HCT116 (cell line): ENCODE data around the gene CCDC158. TPM values are rescaled to one million over a fixed set of nuclear protein-coding genes. Genes with fewer than 3 reads are reported as not detected.

Experiments used
- ATAC-seq: fragments of 200-7000 bp; cut with Tn5 transposase; 2 replicates; pipeline ENCODE4 v1.9.1; 2020; ENCODE audit warnings: mild to moderate bottlenecking, moderate library complexity
- BruUV-seq: library from RNA; stranded (reverse); fragments of 400-500 nt; replicated peaks from 2 replicates; lab custom pipeline; 2021; lab: Mats Ljungman, UMichigan
- CTCF ChIA-PET: fragments of 300-600 bp; sonication (Branson Sonifier 250); formaldehyde crosslinking; loops from one replicate; lab custom pipeline; 2021; ENCODE audit warnings: antibody characterized with exemption; lab: Charles Lee
- POLR2A ChIA-PET: fragments of 300-600, 350-600 bp; sonication (Branson Sonifier 250); formaldehyde crosslinking; loops from one replicate; lab custom pipeline; 2021; ENCODE audit warnings: antibody characterized with exemption; lab: Charles Lee
- RAD21 ChIA-PET, 2 experiments: fragments of 300-600 bp; sonication (Branson Sonifier 250); formaldehyde crosslinking; loops; one replicate each; lab custom pipeline; 2023; ENCODE audit warnings: low total read pairs in 2 of 2; ENCODE audit not compliant: uncharacterized antibody in 2 of 2, unreplicated experiment in 2 of 2, low non-redundant PET in 1 of 2; lab: Charles Lee
- DNase-seq: peaks from one replicate; pipeline ENCODE4 v3.0.0-alpha.2; 2010; ENCODE audit warnings: low read depth, low spot score
- H2AFZ ChIP-seq: fragments of 200-600 bp; shearing (Covaris generic), sonication (generic); 2 replicates; pipeline ENCODE4 v1.6.1; 2017; ENCODE audit warnings: low read depth, mixed run types, mixed read lengths, antibody characterized with exemption, low read length; ENCODE audit not compliant: poor library complexity, severe bottlenecking
- H3K27ac ChIP-seq: 2 replicates; pipeline ENCODE4 v1.5.1; 2012; ENCODE audit warnings: low read depth, low read length
- H3K27me3 ChIP-seq: fragments of 200-600 bp; sonication (generic); 2 replicates; pipeline ENCODE4 v1.6.1; 2016; ENCODE audit warnings: mixed run types, low read length, mixed read lengths; ENCODE audit not compliant: insufficient read depth
- H3K36me3 ChIP-seq, 2 experiments: fragments of 200-500 bp in 1 of 2; fragments of 200-600 bp in 1 of 2; sonication (Bioruptor generic) in 1 of 2; sonication (generic) in 1 of 2; 2 replicates each; pipeline versions ENCODE4 v1.5.1 to v1.6.1; 2014 to 2016; ENCODE audit warnings: low read length in 2 of 2, inconsistent platforms in 1 of 2, mixed read lengths in 1 of 2, mixed run types in 1 of 2; ENCODE audit not compliant: insufficient read depth in 2 of 2, control insufficient read depth in 1 of 2
- H3K4me1 ChIP-seq, 2 experiments: fragments of 200-600 bp in 1 of 2; sonication (generic) in 1 of 2; 2 replicates each; pipeline versions ENCODE4 v1.5.1 to v1.6.1; 2012 to 2017; ENCODE audit warnings: low read length in 2 of 2, inconsistent platforms in 1 of 2, mild to moderate bottlenecking in 1 of 2, mixed read lengths in 1 of 2, mixed run types in 1 of 2, moderate library complexity in 1 of 2; ENCODE audit not compliant: insufficient read depth in 2 of 2, control insufficient read depth in 1 of 2
- H3K4me2 ChIP-seq: fragments of 200-600 bp; sonication (generic); 2 replicates; pipeline ENCODE4 v1.6.1; 2017; ENCODE audit warnings: mixed run types, low read length, mixed read lengths
- H3K4me3 ChIP-seq, 2 experiments: fragments of 200-600 bp in 1 of 2; sonication (generic) in 1 of 2; replicated peaks in 1 of 2; 2 replicates each; pipeline ENCODE4 v1.5.1; 2011 to 2016; ENCODE audit warnings: low read length in 2 of 2, control low read depth in 1 of 2, low read depth in 1 of 2, mild to moderate bottlenecking in 1 of 2, mixed read lengths in 1 of 2, mixed run types in 1 of 2
- H3K79me2 ChIP-seq: fragments of 200-600 bp; sonication (generic); 2 replicates; pipeline ENCODE4 v1.6.1; 2017; ENCODE audit warnings: mild to moderate bottlenecking, mixed run types, low read length, moderate library complexity, mixed read lengths; ENCODE audit not compliant: insufficient read depth
- H3K9ac ChIP-seq: fragments of 200-600 bp; sonication (generic); 2 replicates; pipeline ENCODE4 v1.6.1; 2016; ENCODE audit warnings: low read length, mixed read lengths
- H3K9me2 ChIP-seq: fragments of 200-600 bp; sonication (generic), shearing (Covaris generic); 2 replicates; pipeline ENCODE4 v1.6.1; 2017; ENCODE audit warnings: mixed run types, mild to moderate bottlenecking, moderate library complexity; ENCODE audit not compliant: insufficient read depth
- H3K9me3 ChIP-seq, 2 experiments: fragments of 200-500 bp in 1 of 2; fragments of 200-600 bp in 1 of 2; sonication (Bioruptor generic) in 1 of 2; sonication (generic) in 1 of 2; 2 replicates each; pipeline ENCODE4 v1.6.1; 2014 to 2017; ENCODE audit warnings: low read length in 2 of 2, mixed read lengths in 2 of 2, inconsistent platforms in 1 of 2, low read depth in 1 of 2, mild to moderate bottlenecking in 1 of 2, mixed run types in 1 of 2, moderate library complexity in 1 of 2; ENCODE audit not compliant: control insufficient read depth in 1 of 2, insufficient read depth in 1 of 2
- H4K20me1 ChIP-seq: fragments of 200-600 bp; sonication (generic), shearing (Covaris generic); 2 replicates; pipeline ENCODE4 v1.6.1; 2017; ENCODE audit warnings: mixed run types, mild to moderate bottlenecking, moderate library complexity; ENCODE audit not compliant: insufficient read depth
- ELF1 ChIP-seq: IDR thresholded peaks from 2 replicates; pipeline ENCODE4 v1.6.1; 2012; ENCODE audit warnings: low read depth, borderline replicate concordance
- EZH2 ChIP-seq: fragments of 200-600 bp; sonication (generic); IDR thresholded peaks from 2 replicates; pipeline ENCODE4 v1.6.1; 2017; ENCODE audit warnings: antibody characterized with exemption, mixed run types
- FOSL1 ChIP-seq: IDR thresholded peaks from 2 replicates; pipeline ENCODE4 v1.6.1; 2012; ENCODE audit warnings: low read depth
- MAX ChIP-seq: IDR thresholded peaks from 2 replicates; pipeline ENCODE4 v1.6.1; 2012
- POLR2A ChIP-seq: IDR thresholded peaks from 2 replicates; pipeline ENCODE4 v1.7.0; 2011; ENCODE audit warnings: borderline replicate concordance; ENCODE audit not compliant: insufficient read depth, insufficient read length; ENCODE audit errors: extremely low read depth
- RAD21 ChIP-seq: IDR thresholded peaks from 2 replicates; pipeline ENCODE4 v1.6.1; 2012; ENCODE audit warnings: low read depth, mild to moderate bottlenecking
- SIN3A ChIP-seq: IDR thresholded peaks from 2 replicates; pipeline ENCODE4 v1.6.1; 2012; ENCODE audit warnings: low read depth
- SP1 ChIP-seq: IDR thresholded peaks from 2 replicates; pipeline ENCODE4 v1.6.1; 2012; ENCODE audit warnings: low read depth
- SRF ChIP-seq: IDR thresholded peaks from 2 replicates; pipeline ENCODE4 v1.6.1; 2012; ENCODE audit warnings: low read depth
- ZFX ChIP-seq: fragments of 450-650 bp; IDR thresholded peaks from 2 replicates; pipeline ENCODE4 v1.6.1; 2017
- intact Hi-C: fragments of 100-400 bp; cut with micrococcal nuclease; formaldehyde crosslinking; loops from 2 replicates; pipeline ENCODE4 v1.10.0; 2022
- total RNA-seq: library from RNA; stranded (reverse); gene quantifications from one replicate; pipeline ENCODE4 v1.2.1, GENCODE V29; 2021; ENCODE audit not compliant: unreplicated experiment
- TF ChIP-seq, protein P1 (sequence below): IDR thresholded peaks from 2 replicates; pipeline ENCODE4 v1.6.1; 2011; ENCODE audit warnings: mild to moderate bottlenecking, low read length, moderate library complexity; ENCODE audit not compliant: insufficient replicate concordance; ENCODE audit errors: extremely low read depth
- TF ChIP-seq, protein P2 (sequence below), 3 experiments: fragments of 200-600 bp in 1 of 3; sonication (generic) in 1 of 3; IDR thresholded peaks in 2 of 3; conservative IDR thresholded peaks in 1 of 3; 2 replicates each; pipeline ENCODE4 v1.5.1; 2012 to 2017; ENCODE audit warnings: low read depth in 2 of 3, low read length in 2 of 3, antibody characterized with exemption in 1 of 3, borderline replicate concordance in 1 of 3, control low read depth in 1 of 3, mild to moderate bottlenecking in 1 of 3, mixed read lengths in 1 of 3, mixed run types in 1 of 3, moderate library complexity in 1 of 3; ENCODE audit not compliant: insufficient read depth in 1 of 3

CCDC158 gene
- total RNA-seq, 1 experiment from 2014 or later, result not detected

DNA sequence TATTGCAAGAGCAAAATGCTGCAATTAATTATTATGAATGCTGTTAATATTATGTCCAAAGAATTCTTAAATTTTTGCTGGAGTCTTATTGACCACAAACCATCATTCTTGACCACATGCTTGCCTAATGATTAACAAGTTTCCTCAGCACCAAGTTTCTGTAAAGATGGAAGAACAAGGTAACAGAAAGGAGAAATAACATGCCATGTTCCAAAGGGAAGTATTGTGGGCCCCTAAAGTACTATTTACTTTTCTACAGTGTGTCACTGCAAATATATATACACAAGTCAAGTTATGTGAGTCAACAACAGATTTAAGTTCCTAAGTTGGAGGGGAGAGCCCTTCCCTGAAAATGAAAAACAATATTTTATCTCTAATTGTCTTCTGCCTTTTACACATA lies 148.9 kb downstream of the CCDC158 start:
- Histone ChIP-seq H3K9ac (no peak overlapping the region), H3K4me2 (no peak overlapping the region), H4K20me1 (no peaks in the 10 kb centered on the region), H3K9me2 (no peaks in the 10 kb centered on the region), H3K27ac (no peak overlapping the region), H3K79me2 (no peaks in the 10 kb centered on the region), H3K27me3 (no peaks in the 10 kb centered on the region), H3K4me1 (no peaks in the 10 kb centered on the region), H3K9me3 (no peaks in the 10 kb centered on the region), H2AFZ (no peak overlapping the region), H3K4me3 (no peak overlapping the region), H3K36me3 (no peaks in the 10 kb centered on the region)
- CTCF ChIA-PET, result no interaction called here
- RAD21 ChIA-PET, result no interaction called here
- intact Hi-C loops, result no loop called here
- ATAC-seq (no peak), DNase-seq (no peak)
- POLR2A ChIA-PET, result no interaction called here
- no TSS peak for BruUV-seq
- TF ChIP-seq FOSL1 (no peak), SRF (no peak), ELF1 (no peak), SP1 (no peak), SIN3A (no peak), POLR2A (no peak), MAX (no peak), RAD21 (no peak), ZFX (no peak), EZH2 (no peak)
- TF ChIP-seq, protein P1, sequence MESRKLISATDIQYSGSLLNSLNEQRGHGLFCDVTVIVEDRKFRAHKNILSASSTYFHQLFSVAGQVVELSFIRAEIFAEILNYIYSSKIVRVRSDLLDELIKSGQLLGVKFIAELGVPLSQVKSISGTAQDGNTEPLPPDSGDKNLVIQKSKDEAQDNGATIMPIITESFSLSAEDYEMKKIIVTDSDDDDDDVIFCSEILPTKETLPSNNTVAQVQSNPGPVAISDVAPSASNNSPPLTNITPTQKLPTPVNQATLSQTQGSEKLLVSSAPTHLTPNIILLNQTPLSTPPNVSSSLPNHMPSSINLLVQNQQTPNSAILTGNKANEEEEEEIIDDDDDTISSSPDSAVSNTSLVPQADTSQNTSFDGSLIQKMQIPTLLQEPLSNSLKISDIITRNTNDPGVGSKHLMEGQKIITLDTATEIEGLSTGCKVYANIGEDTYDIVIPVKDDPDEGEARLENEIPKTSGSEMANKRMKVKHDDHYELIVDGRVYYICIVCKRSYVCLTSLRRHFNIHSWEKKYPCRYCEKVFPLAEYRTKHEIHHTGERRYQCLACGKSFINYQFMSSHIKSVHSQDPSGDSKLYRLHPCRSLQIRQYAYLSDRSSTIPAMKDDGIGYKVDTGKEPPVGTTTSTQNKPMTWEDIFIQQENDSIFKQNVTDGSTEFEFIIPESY, result no peak
- TF ChIP-seq, protein P2, sequence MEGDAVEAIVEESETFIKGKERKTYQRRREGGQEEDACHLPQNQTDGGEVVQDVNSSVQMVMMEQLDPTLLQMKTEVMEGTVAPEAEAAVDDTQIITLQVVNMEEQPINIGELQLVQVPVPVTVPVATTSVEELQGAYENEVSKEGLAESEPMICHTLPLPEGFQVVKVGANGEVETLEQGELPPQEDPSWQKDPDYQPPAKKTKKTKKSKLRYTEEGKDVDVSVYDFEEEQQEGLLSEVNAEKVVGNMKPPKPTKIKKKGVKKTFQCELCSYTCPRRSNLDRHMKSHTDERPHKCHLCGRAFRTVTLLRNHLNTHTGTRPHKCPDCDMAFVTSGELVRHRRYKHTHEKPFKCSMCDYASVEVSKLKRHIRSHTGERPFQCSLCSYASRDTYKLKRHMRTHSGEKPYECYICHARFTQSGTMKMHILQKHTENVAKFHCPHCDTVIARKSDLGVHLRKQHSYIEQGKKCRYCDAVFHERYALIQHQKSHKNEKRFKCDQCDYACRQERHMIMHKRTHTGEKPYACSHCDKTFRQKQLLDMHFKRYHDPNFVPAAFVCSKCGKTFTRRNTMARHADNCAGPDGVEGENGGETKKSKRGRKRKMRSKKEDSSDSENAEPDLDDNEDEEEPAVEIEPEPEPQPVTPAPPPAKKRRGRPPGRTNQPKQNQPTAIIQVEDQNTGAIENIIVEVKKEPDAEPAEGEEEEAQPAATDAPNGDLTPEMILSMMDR (IDR thresholded peaks at IDR 0.05 in 2 of 3, conservative IDR thresholded peaks at IDR 0.05 in 1 of 3; ENCODE audit: borderline replicate concordance in 1 of 3, insufficient read depth in 1 of 3, low read depth in 2 of 3, low read length in 2 of 3), result no peak
